Right lobe of liver (tissue), 6 donors: ENCODE data around the gene IGDCC3. TPM values are rescaled to one million over a fixed set of nuclear protein-coding genes. Genes with fewer than 3 reads are reported as not detected.
A peak's percentile ranks its signal among the peaks of the same experiment; 100 is the strongest.

ENCODE experiments used
- ATAC-seq, 4 donors: fragments of 200-7000 bp; cut with Tn5 transposase; one replicate each; pipeline ENCODE4 v1.9.1; 2020; ENCODE audit warnings: mild to moderate bottlenecking in 4 of 4, moderate library complexity in 4 of 4
- DNase-seq, 3 donors: peaks; one replicate each; pipeline ENCODE4 v3.0.0-alpha.2; 2020
- H3K27ac ChIP-seq, 3 donors: fragments of 200-600 bp; one replicate each; pipeline ENCODE4 v1.8.0; 2022
- H3K27me3 ChIP-seq, 2 donors: fragments of 200-600 bp; one replicate each; pipeline ENCODE4 v1.8.0; 2022
- H3K36me3 ChIP-seq, 4 donors: fragments of 200-600 bp; sonication (generic) in 1 of 4; one replicate each; pipeline versions ENCODE4 v1.5.1 to v1.8.0; 2017 to 2022; ENCODE audit warnings: control low read depth in 1 of 4
- H3K4me1 ChIP-seq, 4 donors: fragments of 200-600 bp; sonication (generic) in 1 of 4; one replicate each; pipeline versions ENCODE4 v1.5.1 to v1.8.0; 2017 to 2022; ENCODE audit warnings: control low read depth in 1 of 4
- H3K4me3 ChIP-seq, 3 donors: fragments of 200-600 bp; one replicate each; pipeline ENCODE4 v1.8.0; 2022
- H3K9me3 ChIP-seq, 4 donors: fragments of 200-600 bp; sonication (generic) in 1 of 4; one replicate each; pipeline versions ENCODE4 v1.5.1 to v1.8.0; 2017 to 2022; ENCODE audit warnings: control low read depth in 1 of 4
- POLR2A ChIP-seq: fragments of 450-650 bp; IDR thresholded peaks from one replicate; pipeline ENCODE4 v1.6.1; 2017; ENCODE audit warnings: antibody characterized with exemption, mild to moderate bottlenecking
- WGBS: methylation state at CpG from one replicate; pipeline ENCODE4 v1.1.6; 2018; ENCODE audit warnings: low coverage, low lambda C conversion rate; ENCODE audit not compliant: insufficient coverage; ENCODE audit errors: missing lambda C conversion rate; 5-methylcytosine and 5-hydroxymethylcytosine counted together
- intact Hi-C, 2 donors: fragments of 100-400 bp; cut with DNase I; formaldehyde crosslinking; loops; one replicate each; pipeline versions ENCODE4 v1.11.2 to v1.14.1; 2022
- total RNA-seq, 6 experiments: library from RNA; depleted of rRNA in 2 of 6; stranded (reverse); fragments of >200 nt in 2 of 6; fragmentation: NEBNext Ultra II Directional in 3 of 6; extraction: Animal tissue kit (Norgen Biotek cat#: 25700) in 3 of 6; gene quantifications; one replicate each; pipeline versions ENCODE4 v1.1.0 to v1.2.4, GENCODE V29; 2016 to 2023
- TF ChIP-seq, protein P1 (sequence below), 4 donors: fragments of 200-600 bp in 3 of 4; fragments of 450-650 bp in 1 of 4; IDR thresholded peaks; one replicate each; pipeline versions ENCODE4 v1.5.1 to v1.8.0; 2016 to 2022; ENCODE audit warnings: antibody characterized with exemption in 4 of 4, mild to moderate bottlenecking in 2 of 4
- donor health status: DM: no; HTN: yes; CAD: no.
- donor health status: DM: no; HTN: no; CAD: no.
- donor health status: DM: no; HTN: no; CAD: no.
- donor health status: DM: no; HTN: yes; CAD: no.
- donor health status: DM: no; HTN: yes; CAD: no.

IGDCC3 gene
- total RNA-seq, 6 experiments from 2014 or later: not detected

DNA sequence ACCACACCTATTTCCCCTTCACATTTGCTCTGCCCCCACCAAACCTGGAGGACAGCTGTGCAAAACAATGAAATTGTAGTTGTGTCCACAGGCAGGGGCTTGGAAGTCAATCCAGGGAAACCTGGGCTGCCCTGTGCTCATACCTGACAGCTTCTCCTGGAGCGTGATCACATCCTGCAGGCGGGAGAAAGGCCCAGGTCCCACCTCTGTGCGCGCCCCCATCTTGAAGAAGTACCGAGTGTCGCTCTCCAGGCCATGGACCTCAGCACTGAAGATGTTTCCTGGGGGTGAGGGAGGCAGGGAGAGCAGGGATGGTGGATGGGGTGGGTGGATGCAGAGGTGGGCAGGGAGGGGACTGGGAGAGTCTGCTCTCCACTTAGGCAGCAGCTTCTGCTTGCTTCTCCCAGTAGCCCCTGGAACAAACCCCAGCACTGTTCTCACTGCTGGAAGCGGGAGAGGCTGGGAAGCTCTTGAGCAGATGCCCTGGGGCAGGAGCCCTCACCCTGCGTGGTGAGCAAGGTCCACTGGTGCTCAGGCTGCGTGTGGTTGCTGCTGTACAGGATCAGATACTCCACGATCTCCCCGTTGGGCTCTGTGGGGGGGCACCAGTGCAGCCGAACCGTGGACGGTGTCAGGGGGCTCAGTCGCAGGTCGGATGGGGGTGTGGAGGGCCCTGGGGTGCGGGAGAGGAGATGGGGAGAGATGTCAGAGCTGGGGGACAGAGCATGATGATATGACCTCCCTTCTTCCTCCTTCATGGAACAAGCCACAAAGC lies 10.7 kb upstream of the IGDCC3 start:
- H3K4me3 ChIP-seq: no peak overlapping the region
- DNase-seq: peak in 1 of 3 donors; percentile 39
- H3K27me3 ChIP-seq: no peaks in the 10 kb centered on the region
- TF ChIP-seq, protein P1, sequence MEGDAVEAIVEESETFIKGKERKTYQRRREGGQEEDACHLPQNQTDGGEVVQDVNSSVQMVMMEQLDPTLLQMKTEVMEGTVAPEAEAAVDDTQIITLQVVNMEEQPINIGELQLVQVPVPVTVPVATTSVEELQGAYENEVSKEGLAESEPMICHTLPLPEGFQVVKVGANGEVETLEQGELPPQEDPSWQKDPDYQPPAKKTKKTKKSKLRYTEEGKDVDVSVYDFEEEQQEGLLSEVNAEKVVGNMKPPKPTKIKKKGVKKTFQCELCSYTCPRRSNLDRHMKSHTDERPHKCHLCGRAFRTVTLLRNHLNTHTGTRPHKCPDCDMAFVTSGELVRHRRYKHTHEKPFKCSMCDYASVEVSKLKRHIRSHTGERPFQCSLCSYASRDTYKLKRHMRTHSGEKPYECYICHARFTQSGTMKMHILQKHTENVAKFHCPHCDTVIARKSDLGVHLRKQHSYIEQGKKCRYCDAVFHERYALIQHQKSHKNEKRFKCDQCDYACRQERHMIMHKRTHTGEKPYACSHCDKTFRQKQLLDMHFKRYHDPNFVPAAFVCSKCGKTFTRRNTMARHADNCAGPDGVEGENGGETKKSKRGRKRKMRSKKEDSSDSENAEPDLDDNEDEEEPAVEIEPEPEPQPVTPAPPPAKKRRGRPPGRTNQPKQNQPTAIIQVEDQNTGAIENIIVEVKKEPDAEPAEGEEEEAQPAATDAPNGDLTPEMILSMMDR (IDR thresholded peaks at IDR 0.05): no peak
- TF ChIP-seq POLR2A: no peak
- ATAC-seq: no peak
- intact Hi-C loops: loop anchor here (5.0 kb wide), 1 partner anchor 66 kb away; no protein-coding TSS in a partner anchor
- H3K27ac ChIP-seq: no peak overlapping the region
- 49% methylated on average over 3 of the region's 17 CpGs for WGBS
- H3K4me1 ChIP-seq: peaks cover 0 to 2% (median 0%) of the 10 kb centered on the region in 4 donors
- H3K9me3 ChIP-seq: no peaks in the 10 kb centered on the region
- no peaks in the 10 kb centered on the region for H3K36me3 ChIP-seq

- DNase-seq (peak in 1 of 3 donors; percentile 31), ATAC-seq (no peak)
- WGBS: 83% methylated on average over 2 of the region's 6 CpGs
- no peaks in the 10 kb centered on the region for H3K27me3 ChIP-seq
- no peak overlapping the region for H3K4me3 ChIP-seq
- no peak overlapping the region for H3K27ac ChIP-seq
- no peak for TF ChIP-seq POLR2A
- TF ChIP-seq, protein P1 (IDR thresholded peaks at IDR 0.05): no peak
- H3K4me1 ChIP-seq: peaks cover 0 to 2% (median 0%) of the 10 kb centered on the region in 4 donors
- no peaks in the 10 kb centered on the region for H3K9me3 ChIP-seq
- intact Hi-C loops: loop anchor here (5.0 kb wide), 1 partner anchor 65 kb away; no protein-coding TSS in a partner anchor
- H3K36me3 ChIP-seq: no peaks in the 10 kb centered on the region
These were observed 9.1 kb upstream of the IGDCC3 start for GRCh38 chr15:65386886-65387285.

DNA sequence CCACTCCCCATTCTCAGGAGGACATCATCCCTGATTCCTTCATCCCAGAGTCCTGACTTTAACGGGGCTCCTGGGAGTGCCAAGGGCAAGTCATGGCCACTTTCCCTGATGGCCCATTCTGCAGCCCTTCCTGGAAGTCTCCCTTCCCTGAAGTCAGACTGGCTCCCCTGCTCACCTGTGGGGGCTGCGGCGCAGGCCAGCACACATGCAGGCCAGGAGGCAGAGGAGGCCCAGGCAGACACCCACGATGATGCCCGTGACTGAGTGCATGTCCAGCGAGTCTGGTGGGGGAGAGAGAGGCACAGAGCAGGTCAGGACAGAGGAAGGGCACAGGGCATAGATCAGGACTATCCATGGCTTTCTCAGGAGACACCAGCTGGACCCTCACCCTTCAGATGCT lies 8.6 kb upstream of the IGDCC3 start:
- peak in 1 of 3 donors; percentile 35 for DNase-seq
- peaks cover 0 to 2% (median 0%) of the 10 kb centered on the region in 4 donors for H3K4me1 ChIP-seq
- no peaks in the 10 kb centered on the region for H3K9me3 ChIP-seq
- WGBS: 40% methylated on average over 1 of the region's 6 CpGs
- no peak overlapping the region for H3K4me3 ChIP-seq
- intact Hi-C loops: loop anchor here (5.0 kb wide), 1 partner anchor 64 kb away; no protein-coding TSS in a partner anchor
- ATAC-seq: no peak
- no peaks in the 10 kb centered on the region for H3K27me3 ChIP-seq
- no peak overlapping the region for H3K27ac ChIP-seq
- TF ChIP-seq, protein P1 (IDR thresholded peaks at IDR 0.05): no peak
- no peak for TF ChIP-seq POLR2A
- no peaks in the 10 kb centered on the region for H3K36me3 ChIP-seq

GRCh38 chr15:65385870-65386258 lies 8.1 kb upstream of the IGDCC3 start:
- Histone ChIP-seq H3K27me3 (no peaks in the 10 kb centered on the region), H3K4me1 (peaks cover 0 to 2% (median 0%) of the 10 kb centered on the region in 4 donors), H3K36me3 (no peaks in the 10 kb centered on the region), H3K27ac (no peak overlapping the region), H3K9me3 (no peaks in the 10 kb centered on the region), H3K4me3 (no peak overlapping the region)
- ATAC-seq (peak in 3 of 4 donors; percentile 3 to 21 (median 5)), DNase-seq (no peak)
- no CpG with 5 or more reads among the region's 10 CpGs for WGBS
- TF ChIP-seq, protein P1 (IDR thresholded peaks at IDR 0.05): no peak
- no peak for TF ChIP-seq POLR2A
- intact Hi-C loops: loop anchor here (5.0 kb wide), 1 partner anchor 64 kb away; no protein-coding TSS in a partner anchor
